ENCODE results near the gene SIX5. TPM values are rescaled to one million over a fixed set of nuclear protein-coding genes. Genes with fewer than 3 reads are reported as not detected.
A peak's percentile ranks its signal among the peaks of the same experiment; 100 is the strongest.
"Not testable (repeated sequence)": the region's sequence is repeated elsewhere in the genome, so short reads cannot be mapped to it uniquely, and the experiment has no call there.

SIX5 gene
- total RNA-seq, 1 donor from 2014 or later = 11.2 TPM

DNA sequence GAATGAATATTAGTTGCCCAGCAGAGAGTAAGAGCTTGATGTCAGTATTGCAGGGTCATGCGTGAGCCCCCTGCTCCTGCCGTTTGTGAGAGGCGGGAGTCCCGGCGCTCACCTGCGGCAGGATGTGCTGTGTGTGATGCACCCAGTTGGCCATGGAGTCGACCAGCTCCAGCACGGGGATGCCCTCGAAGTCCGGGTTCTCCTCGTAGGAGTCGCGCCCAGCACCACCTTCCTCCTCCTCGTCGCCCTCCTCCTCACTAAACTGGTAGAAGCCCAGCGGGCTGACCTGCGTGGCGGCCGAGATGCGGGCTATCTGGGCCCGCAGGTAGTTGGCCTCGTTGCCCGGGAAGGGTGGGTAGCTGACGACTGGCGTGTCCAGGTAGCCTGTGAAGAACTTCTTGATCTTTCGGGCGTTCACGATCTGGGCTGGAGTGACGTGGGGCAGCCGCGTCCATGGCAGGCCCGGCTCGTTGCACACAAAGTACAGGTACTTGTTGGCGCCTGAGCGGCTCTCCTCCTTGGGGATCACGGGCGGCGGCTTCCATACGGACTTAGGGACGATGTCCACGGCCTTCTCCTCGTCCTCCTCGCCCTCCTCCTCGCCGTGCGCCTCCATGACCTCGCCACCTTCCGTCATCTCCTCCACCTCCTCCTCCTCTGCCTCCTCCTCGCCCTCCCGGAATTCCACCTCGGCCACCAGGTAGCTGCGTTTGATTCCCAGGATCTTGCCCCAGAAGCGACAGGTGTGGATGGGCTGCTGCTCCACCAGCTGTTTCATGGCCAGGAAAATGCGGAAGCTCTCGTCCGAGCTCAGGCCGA, 35.3 kb upstream of the SIX5 start:
- DNase-seq (ENCODE audit: low read depth) = no peak
- TF ChIP-seq, protein P1, sequence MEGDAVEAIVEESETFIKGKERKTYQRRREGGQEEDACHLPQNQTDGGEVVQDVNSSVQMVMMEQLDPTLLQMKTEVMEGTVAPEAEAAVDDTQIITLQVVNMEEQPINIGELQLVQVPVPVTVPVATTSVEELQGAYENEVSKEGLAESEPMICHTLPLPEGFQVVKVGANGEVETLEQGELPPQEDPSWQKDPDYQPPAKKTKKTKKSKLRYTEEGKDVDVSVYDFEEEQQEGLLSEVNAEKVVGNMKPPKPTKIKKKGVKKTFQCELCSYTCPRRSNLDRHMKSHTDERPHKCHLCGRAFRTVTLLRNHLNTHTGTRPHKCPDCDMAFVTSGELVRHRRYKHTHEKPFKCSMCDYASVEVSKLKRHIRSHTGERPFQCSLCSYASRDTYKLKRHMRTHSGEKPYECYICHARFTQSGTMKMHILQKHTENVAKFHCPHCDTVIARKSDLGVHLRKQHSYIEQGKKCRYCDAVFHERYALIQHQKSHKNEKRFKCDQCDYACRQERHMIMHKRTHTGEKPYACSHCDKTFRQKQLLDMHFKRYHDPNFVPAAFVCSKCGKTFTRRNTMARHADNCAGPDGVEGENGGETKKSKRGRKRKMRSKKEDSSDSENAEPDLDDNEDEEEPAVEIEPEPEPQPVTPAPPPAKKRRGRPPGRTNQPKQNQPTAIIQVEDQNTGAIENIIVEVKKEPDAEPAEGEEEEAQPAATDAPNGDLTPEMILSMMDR (conservative IDR thresholded peaks at IDR 0.05; ENCODE audit: low read depth, low read length) = no peak
- no peak overlapping the region for H3K4me3 ChIP-seq (ENCODE audit: low read depth, low read length)

DNA sequence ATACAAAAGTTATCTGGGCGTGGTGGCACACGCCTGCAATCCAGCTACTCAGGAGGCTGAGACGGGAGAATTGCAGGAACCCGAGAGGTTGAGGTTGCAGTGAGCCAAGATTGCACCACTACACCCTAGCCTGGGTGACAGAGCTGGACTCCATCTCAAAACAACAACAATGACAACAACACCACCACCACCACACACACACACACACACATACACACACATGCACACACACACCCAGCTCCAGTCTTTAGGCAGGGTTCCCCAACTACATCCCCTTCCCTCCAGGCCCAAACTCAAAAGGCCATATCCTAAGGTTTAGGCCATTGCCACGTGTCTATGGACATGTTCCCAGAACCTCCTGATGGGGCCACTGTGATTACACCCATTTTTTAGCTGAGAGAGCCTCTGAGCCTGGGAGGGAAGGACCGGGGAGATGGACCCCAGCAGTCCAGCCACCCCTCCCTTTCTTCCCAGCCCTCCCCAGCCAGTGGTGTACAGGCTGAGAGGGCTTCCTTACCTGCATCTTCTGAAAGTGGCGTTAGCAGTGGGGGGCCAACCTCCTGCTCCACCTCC, 32.6 kb upstream of the SIX5 start:
- TF ChIP-seq, protein P1 (conservative IDR thresholded peaks at IDR 0.05; ENCODE audit: low read depth, low read length) = no peak
- DNase-seq (ENCODE audit: low read depth) = no peak
- H3K4me3 ChIP-seq (ENCODE audit: low read depth, low read length) = no peak overlapping the region

DNA sequence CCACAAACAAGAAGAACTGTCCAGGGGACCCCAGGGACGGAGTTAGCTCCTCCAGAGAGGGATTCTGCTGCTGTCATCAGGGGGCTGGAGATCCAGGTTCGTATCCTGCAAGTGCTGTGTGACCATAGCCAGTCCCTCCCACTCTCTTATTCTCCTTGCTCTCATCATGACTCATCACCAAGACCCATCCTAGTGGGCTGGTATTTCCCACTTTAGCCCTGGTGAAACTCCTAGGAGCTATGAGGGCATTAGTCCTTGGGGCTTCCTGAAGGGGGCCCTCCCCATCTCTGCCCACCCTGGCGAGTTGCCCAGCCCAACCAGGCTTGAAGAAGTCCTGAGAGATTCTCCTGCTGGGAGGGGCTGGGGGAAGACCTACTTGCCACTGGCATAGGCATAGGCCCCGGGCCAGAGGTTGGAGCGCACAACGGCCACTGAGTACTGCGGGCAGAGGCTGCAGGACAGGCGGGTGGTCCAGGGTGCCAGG, 31.1 kb upstream of the SIX5 start:
- TF ChIP-seq, protein P1 (conservative IDR thresholded peaks at IDR 0.05; ENCODE audit: low read depth, low read length) = no peak
- DNase-seq (ENCODE audit: low read depth) = no peak
- H3K4me3 ChIP-seq (ENCODE audit: low read depth, low read length) = no peak overlapping the region

DNA sequence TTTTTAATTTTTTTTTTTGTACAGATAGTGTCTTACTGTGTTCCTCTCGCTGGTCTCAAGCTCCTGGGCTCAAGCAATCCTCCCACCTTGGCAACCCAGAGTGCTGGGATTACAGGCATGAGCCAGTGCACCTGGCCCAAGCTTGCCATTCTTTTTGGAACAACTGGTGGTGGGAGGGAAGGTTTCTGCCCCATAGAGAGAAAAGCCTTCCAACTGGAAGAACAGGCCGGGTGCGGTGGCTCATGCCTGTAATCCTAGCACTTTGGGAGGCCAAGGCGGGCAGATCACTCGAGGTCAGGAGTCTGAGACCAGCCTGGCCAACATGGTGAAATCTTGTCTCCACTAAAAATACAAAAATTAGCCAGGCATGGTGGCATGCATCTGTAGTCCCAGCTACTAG, 30.5 kb upstream of the SIX5 start:
- DNase-seq (ENCODE audit: low read depth); H3K4me3 ChIP-seq (ENCODE audit: low read depth, low read length): not testable (repeated sequence)

DNA sequence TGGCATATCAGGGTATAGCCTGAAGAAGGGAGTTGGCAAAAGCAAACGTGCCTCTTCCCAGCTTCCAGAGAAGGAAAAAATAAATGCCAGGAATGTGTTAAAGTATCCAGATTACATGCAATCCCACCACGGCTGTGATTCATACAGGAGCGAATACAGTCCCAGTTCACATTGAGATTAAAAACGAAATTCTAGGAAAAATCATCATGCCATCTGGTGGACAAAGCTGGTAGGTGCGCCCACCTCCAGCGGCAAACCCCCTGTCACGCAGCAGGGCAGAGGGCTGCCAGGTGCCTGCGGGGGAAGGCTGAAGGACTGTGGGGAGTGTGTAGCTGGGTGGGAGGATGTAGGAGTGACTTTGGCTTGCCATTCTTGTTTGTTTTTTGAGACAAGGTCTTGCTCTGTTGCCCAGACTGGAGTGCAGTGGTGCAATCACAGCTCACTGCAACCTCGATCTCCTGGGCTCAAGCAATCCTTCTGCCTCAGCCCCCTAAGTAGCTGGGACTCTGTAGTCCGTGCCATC, 30.0 kb upstream of the SIX5 start:
- H3K4me3 ChIP-seq (ENCODE audit: low read depth, low read length) = no peak overlapping the region
- TF ChIP-seq, protein P1 (conservative IDR thresholded peaks at IDR 0.05; ENCODE audit: low read depth, low read length) = peak; percentile 74
- DNase-seq (ENCODE audit: low read depth) = no peak

DNA sequence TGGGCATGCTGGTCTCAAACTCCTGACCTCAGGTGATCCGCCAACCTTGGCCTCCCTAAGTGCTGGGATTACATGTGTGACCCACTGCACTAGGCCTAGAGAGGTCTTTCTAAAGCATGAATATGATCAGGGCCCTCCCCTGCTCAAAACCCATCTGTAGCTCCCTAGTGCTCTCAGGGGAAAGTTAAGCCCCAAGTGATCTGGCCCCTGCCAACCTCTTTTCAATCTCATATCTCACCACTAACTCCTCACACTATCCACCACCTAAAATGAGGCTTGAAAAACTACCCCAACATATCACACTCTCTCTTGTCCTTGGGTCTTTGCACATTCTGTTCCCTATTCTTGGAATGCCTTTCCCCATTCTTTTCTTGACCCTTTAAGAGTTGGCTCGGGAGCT, 25.6 kb upstream of the SIX5 start:
- no peak overlapping the region for H3K4me3 ChIP-seq (ENCODE audit: low read depth, low read length)
- DNase-seq (ENCODE audit: low read depth) = no peak
- TF ChIP-seq, protein P1 (conservative IDR thresholded peaks at IDR 0.05; ENCODE audit: low read depth, low read length) = no peak

DNA sequence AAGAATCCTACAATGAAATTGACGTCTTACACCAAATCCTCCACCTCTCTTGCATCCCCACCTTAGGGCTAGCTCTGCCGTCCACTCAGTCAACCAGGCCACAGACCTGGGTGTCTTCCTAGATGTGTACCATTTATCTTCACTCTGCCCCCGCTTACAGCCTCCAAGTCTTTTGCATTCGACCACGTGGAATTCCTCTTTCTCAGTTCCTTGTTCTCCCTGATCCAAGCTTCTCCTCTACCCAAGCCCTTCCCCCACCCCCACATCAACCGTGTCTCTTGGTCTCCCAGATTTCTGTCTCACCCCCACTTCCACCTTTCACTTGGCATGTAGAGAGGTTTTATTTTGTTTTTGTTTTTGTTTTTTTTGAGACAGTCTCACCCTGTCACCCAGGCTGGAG, 24.8 kb upstream of the SIX5 start:
- TF ChIP-seq, protein P1 (conservative IDR thresholded peaks at IDR 0.05; ENCODE audit: low read depth, low read length) = no peak
- no peak for DNase-seq (ENCODE audit: low read depth)
- H3K4me3 ChIP-seq (ENCODE audit: low read depth, low read length) = no peak overlapping the region
